K562 (cell line): Measurements from ENCODE around the gene CDS2. TPM values are rescaled to one million over a fixed set of nuclear protein-coding genes. Genes with fewer than 3 reads are reported as not detected.

Experiments used
- CREM ChIP-seq: IDR thresholded peaks from 2 replicates; pipeline ENCODE4 v1.6.1; 2014; ENCODE audit warnings: antibody characterized with exemption, low read depth
- MAFF ChIP-seq: IDR thresholded peaks from 2 replicates; pipeline ENCODE4 v1.6.1; 2012; ENCODE audit warnings: low read length, improper control_type of control experiment
- MAZ ChIP-seq, 2 experiments: fragments of 450-650 bp in 1 of 2; sonication (generic) in 1 of 2; formaldehyde crosslinking; IDR thresholded peaks in 1 of 2; conservative IDR thresholded peaks in 1 of 2; 2 replicates each; pipeline versions ENCODE4 v1.4.0 to v1.5.0; 2020; ENCODE audit warnings: mild to moderate bottlenecking in 1 of 2, missing genetic modification reagents in 1 of 2
- NCOA1 ChIP-seq: fragments of 450-650 bp; IDR thresholded peaks from 2 replicates; pipeline ENCODE4 v1.6.1; 2016; ENCODE audit warnings: low read depth
- NFATC3 ChIP-seq: fragments of 450-650 bp; IDR thresholded peaks from 2 replicates; pipeline ENCODE4 v1.6.1; 2017; ENCODE audit warnings: mild to moderate bottlenecking
- SP2 ChIP-seq: IDR thresholded peaks from 2 replicates; pipeline ENCODE4 v1.6.1; 2011; ENCODE audit warnings: mild to moderate bottlenecking, low read depth, low read length, moderate library complexity; ENCODE audit not compliant: poor library complexity, severe bottlenecking; ENCODE audit errors: extremely low read depth
- SRSF9 ChIP-seq: fragments of 200-400 bp; formaldehyde crosslinking; IDR thresholded peaks from 2 replicates; pipeline ENCODE4 v1.6.1; 2017; ENCODE audit warnings: low read depth, low read length, borderline replicate concordance
- TAF7 ChIP-seq: fragments of 450-650 bp; IDR thresholded peaks from 2 replicates; pipeline ENCODE4 v1.6.1; 2016; ENCODE audit warnings: missing genetic modification characterization, missing compliant biosample characterization
- TRIM24 ChIP-seq, 2 experiments: fragments of 450-650 bp; IDR thresholded peaks; 2 replicates each; pipeline ENCODE4 v1.6.1; 2016
- ZNF143 ChIP-seq: sonication (generic); formaldehyde crosslinking; IDR thresholded peaks from 2 replicates; pipeline ENCODE4 v1.9.0; 2022; ENCODE audit warnings: mild to moderate bottlenecking, missing genetic modification reagents
- ZNF431 ChIP-seq: sonication (generic); formaldehyde crosslinking; IDR thresholded peaks from 2 replicates; pipeline ENCODE4 v1.8.0; 2022; ENCODE audit warnings: mild to moderate bottlenecking, missing genetic modification reagents
- polyA plus RNA-seq, 8 experiments: library from polyadenylated mRNA; depleted of rRNA in 4 of 8; stranded (reverse) in 5 of 8; unstranded in 3 of 8; fragments of >200 nt; fragmentation: Nextera tagmentation in 2 of 8; fragmentation: Illumina TruSeq in 1 of 8; extraction: Ambion mirVana in 2 of 8; extraction: Trizol in 1 of 8; gene quantifications; 2 replicates each; pipeline versions ENCODE4 v1.2.1 to v1.2.3, GENCODE V29; 2011 to 2014; ENCODE audit warnings: inconsistent platforms in 1 of 8, missing spikeins in 1 of 8
- total RNA-seq, 7 experiments: library from RNA; depleted of rRNA in 6 of 7; stranded (reverse); fragments of >200 nt in 6 of 7; fragmentation: Illumina TruSeq in 2 of 7; extraction: Trizol in 2 of 7; gene quantifications; 2 replicates each; pipeline versions ENCODE4 v1.2.1 to v1.2.3, GENCODE V29; 2011 to 2021; ENCODE audit warnings: low replicate concordance in 1 of 7
- TF ChIP-seq, protein P1 (sequence below): fragments of 450-650 bp; IDR thresholded peaks from 2 replicates; pipeline ENCODE4 v1.6.1; 2017; ENCODE audit warnings: antibody characterized with exemption
- TF ChIP-seq, protein P2 (sequence below), 2 experiments: fragments of 450-650 bp; conservative IDR thresholded peaks; 2 replicates each; pipeline ENCODE4 v1.6.1; 2017; ENCODE audit warnings: mild to moderate bottlenecking in 2 of 2, moderate library complexity in 2 of 2
- TF ChIP-seq, protein P3 (sequence below): fragments of 450-650 bp; formaldehyde crosslinking; IDR thresholded peaks from 2 replicates; pipeline ENCODE4 v1.4.0; 2022; ENCODE audit warnings: missing genetic modification characterization
- TF ChIP-seq, protein P4 (sequence below), 3 experiments: IDR thresholded peaks in 2 of 3; conservative IDR thresholded peaks in 1 of 3; 2 replicates each; pipeline ENCODE4 v1.5.1; 2011 to 2012; ENCODE audit warnings: low read length in 3 of 3, mild to moderate bottlenecking in 3 of 3, control low read depth in 2 of 3, improper control_type of control experiment in 1 of 3, inconsistent platforms in 1 of 3, low read depth in 1 of 3, mixed read lengths in 1 of 3, moderate library complexity in 1 of 3; ENCODE audit not compliant: insufficient read depth in 2 of 3
- TF ChIP-seq, protein P5 (sequence below): sonication (generic); formaldehyde crosslinking; IDR thresholded peaks from 2 replicates; pipeline ENCODE4 v1.8.1; 2023; ENCODE audit warnings: mild to moderate bottlenecking, missing genetic modification reagents

Gene CDS2
- total and polyA plus RNA-seq, 9 of the 15 experiments (the other 6 are each of a cell fraction or from before 2014, with no cell fraction given) = 6.4 to 46.4 (median 12.2) TPM

DNA sequence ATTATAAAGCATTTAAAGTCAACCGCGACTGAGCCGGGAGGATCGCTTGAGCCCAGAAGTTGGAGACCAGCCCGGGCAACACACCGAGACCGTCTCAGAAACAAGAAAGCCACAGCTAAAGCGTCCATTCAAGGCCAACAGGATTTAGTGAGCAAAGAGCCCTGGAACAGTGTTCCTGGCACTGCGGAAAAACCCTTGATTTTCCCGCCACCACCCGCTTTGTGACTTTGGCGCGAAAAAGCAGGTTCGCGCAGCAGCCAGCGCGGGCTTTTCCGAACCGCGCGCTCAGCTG is 7.7 kb upstream of the CDS2 start (continued):
- TF ChIP-seq, protein P1, sequence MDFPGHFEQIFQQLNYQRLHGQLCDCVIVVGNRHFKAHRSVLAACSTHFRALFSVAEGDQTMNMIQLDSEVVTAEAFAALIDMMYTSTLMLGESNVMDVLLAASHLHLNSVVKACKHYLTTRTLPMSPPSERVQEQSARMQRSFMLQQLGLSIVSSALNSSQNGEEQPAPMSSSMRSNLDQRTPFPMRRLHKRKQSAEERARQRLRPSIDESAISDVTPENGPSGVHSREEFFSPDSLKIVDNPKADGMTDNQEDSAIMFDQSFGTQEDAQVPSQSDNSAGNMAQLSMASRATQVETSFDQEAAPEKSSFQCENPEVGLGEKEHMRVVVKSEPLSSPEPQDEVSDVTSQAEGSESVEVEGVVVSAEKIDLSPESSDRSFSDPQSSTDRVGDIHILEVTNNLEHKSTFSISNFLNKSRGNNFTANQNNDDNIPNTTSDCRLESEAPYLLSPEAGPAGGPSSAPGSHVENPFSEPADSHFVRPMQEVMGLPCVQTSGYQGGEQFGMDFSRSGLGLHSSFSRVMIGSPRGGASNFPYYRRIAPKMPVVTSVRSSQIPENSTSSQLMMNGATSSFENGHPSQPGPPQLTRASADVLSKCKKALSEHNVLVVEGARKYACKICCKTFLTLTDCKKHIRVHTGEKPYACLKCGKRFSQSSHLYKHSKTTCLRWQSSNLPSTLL = no peak
- no peak for TF ChIP-seq SP2
- TF ChIP-seq NCOA1 = no peak
- TF ChIP-seq TAF7 (tag) = no peak
- TF ChIP-seq, protein P2, sequence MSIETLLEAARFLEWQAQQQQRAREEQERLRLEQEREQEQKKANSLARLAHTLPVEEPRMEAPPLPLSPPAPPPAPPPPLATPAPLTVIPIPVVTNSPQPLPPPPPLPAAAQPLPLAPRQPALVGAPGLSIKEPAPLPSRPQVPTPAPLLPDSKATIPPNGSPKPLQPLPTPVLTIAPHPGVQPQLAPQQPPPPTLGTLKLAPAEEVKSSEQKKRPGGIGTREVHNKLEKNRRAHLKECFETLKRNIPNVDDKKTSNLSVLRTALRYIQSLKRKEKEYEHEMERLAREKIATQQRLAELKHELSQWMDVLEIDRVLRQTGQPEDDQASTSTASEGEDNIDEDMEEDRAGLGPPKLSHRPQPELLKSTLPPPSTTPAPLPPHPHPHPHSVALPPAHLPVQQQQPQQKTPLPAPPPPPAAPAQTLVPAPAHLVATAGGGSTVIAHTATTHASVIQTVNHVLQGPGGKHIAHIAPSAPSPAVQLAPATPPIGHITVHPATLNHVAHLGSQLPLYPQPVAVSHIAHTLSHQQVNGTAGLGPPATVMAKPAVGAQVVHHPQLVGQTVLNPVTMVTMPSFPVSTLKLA (conservative IDR thresholded peaks at IDR 0.05) = no peak
- TF ChIP-seq, protein P3, sequence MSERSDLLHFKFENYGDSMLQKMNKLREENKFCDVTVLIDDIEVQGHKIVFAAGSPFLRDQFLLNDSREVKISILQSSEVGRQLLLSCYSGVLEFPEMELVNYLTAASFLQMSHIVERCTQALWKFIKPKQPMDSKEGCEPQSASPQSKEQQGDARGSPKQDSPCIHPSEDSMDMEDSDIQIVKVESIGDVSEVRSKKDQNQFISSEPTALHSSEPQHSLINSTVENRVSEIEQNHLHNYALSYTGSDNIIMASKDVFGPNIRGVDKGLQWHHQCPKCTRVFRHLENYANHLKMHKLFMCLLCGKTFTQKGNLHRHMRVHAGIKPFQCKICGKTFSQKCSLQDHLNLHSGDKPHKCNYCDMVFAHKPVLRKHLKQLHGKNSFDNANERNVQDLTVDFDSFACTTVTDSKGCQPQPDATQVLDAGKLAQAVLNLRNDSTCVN = no peak
- peak; percentile 98 for TF ChIP-seq NFATC3
- no peak for TF ChIP-seq SRSF9
- TF ChIP-seq ZNF143 (CRISPR knock-in tag) = no peak
- TF ChIP-seq TRIM24 (IDR thresholded peaks at IDR 0.05) = peak; percentile 57 to 61
- TF ChIP-seq, protein P4, sequence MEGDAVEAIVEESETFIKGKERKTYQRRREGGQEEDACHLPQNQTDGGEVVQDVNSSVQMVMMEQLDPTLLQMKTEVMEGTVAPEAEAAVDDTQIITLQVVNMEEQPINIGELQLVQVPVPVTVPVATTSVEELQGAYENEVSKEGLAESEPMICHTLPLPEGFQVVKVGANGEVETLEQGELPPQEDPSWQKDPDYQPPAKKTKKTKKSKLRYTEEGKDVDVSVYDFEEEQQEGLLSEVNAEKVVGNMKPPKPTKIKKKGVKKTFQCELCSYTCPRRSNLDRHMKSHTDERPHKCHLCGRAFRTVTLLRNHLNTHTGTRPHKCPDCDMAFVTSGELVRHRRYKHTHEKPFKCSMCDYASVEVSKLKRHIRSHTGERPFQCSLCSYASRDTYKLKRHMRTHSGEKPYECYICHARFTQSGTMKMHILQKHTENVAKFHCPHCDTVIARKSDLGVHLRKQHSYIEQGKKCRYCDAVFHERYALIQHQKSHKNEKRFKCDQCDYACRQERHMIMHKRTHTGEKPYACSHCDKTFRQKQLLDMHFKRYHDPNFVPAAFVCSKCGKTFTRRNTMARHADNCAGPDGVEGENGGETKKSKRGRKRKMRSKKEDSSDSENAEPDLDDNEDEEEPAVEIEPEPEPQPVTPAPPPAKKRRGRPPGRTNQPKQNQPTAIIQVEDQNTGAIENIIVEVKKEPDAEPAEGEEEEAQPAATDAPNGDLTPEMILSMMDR (IDR thresholded peaks at IDR 0.05 in 2 of 3, conservative IDR thresholded peaks at IDR 0.05 in 1 of 3; ENCODE audit: insufficient read depth in 2 of 3, low read depth in 1 of 3, low read length in 3 of 3) = no peak
- 0 out of 4 replicates have a peak, but pooled peaks of 1 of the 2 experiments have one; percentile 91 for TF ChIP-seq MAZ (CRISPR knock-in tag; conservative IDR thresholded peaks at IDR 0.05 in 1 of 2, IDR thresholded peaks at IDR 0.05 in 1 of 2)
- TF ChIP-seq, protein P5, sequence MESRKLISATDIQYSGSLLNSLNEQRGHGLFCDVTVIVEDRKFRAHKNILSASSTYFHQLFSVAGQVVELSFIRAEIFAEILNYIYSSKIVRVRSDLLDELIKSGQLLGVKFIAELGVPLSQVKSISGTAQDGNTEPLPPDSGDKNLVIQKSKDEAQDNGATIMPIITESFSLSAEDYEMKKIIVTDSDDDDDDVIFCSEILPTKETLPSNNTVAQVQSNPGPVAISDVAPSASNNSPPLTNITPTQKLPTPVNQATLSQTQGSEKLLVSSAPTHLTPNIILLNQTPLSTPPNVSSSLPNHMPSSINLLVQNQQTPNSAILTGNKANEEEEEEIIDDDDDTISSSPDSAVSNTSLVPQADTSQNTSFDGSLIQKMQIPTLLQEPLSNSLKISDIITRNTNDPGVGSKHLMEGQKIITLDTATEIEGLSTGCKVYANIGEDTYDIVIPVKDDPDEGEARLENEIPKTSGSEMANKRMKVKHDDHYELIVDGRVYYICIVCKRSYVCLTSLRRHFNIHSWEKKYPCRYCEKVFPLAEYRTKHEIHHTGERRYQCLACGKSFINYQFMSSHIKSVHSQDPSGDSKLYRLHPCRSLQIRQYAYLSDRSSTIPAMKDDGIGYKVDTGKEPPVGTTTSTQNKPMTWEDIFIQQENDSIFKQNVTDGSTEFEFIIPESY (CRISPR knock-in tag) = no peak
- no peak for TF ChIP-seq ZNF431 (CRISPR knock-in tag)
- peak; percentile 50; the same call in 1 of the 2 replicates for TF ChIP-seq CREM
- no peak for TF ChIP-seq MAFF
